PC-3 (cell line): ENCODE results near the gene MYO1H. TPM values are rescaled to one million over a fixed set of nuclear protein-coding genes. Genes with fewer than 3 reads are reported as not detected.

Source experiments
- ATAC-seq: fragments of 200-7000 bp; cut with Tn5 transposase; 2 replicates; pipeline ENCODE4 v1.9.1; 2020; ENCODE audit warnings: mild to moderate bottlenecking, moderate library complexity
- BruUV-seq: library from RNA; stranded (reverse); fragments of 400-500 nt; replicated peaks from 2 replicates; lab custom pipeline; 2021; lab: Mats Ljungman, UMichigan
- CTCF ChIA-PET: fragments of 300-600 bp; sonication (Branson Sonifier 250); formaldehyde crosslinking; loops from one replicate; lab custom pipeline; 2022; ENCODE audit warnings: antibody characterized with exemption; lab: Charles Lee
- POLR2A ChIA-PET: fragments of 300-600 bp; sonication (Branson Sonifier 250); formaldehyde crosslinking; loops from one replicate; lab custom pipeline; 2022; ENCODE audit warnings: antibody characterized with exemption; ENCODE audit not compliant: unreplicated experiment; lab: Charles Lee
- DNase-seq: peaks from one replicate; pipeline ENCODE4 v3.0.0-alpha.2; 2015
- H2AFZ ChIP-seq: fragments of 300-600 bp; sonication (generic); 2 replicates; pipeline ENCODE4 v1.6.0; 2016; ENCODE audit warnings: antibody characterized with exemption, low read length
- H3F3A ChIP-seq: fragments of 300-600 bp; sonication (generic); one replicate; pipeline ENCODE4 v1.6.0; 2017; ENCODE audit warnings: antibody characterized with exemption, low read length, control low read depth, mild to moderate bottlenecking; ENCODE audit not compliant: unreplicated experiment
- H3K27ac ChIP-seq: fragments of 300-600 bp; sonication (generic); 2 replicates; pipeline ENCODE4 v1.5.1; 2016; ENCODE audit warnings: mild to moderate bottlenecking, low read length
- H3K27me3 ChIP-seq: fragments of 300-600 bp; sonication (generic); 2 replicates; pipeline ENCODE4 v1.6.1; 2016; ENCODE audit warnings: low read length, mixed read lengths
- H3K36me3 ChIP-seq: fragments of 300-600 bp; sonication (generic); 2 replicates; pipeline ENCODE4 v1.6.1; 2016; ENCODE audit warnings: low read depth, mixed run types, low read length, mixed read lengths
- H3K4me1 ChIP-seq: fragments of 300-600 bp; sonication (generic); 2 replicates; pipeline ENCODE4 v1.5.1; 2016; ENCODE audit warnings: low read length; ENCODE audit not compliant: insufficient read depth
- H3K4me2 ChIP-seq: fragments of 300-600 bp; sonication (generic); 2 replicates; pipeline ENCODE4 v1.6.0; 2016; ENCODE audit warnings: low read length
- H3K4me3 ChIP-seq: fragments of 300-600 bp; sonication (generic); 2 replicates; pipeline ENCODE4 v1.5.1; 2016; ENCODE audit warnings: mild to moderate bottlenecking, low read length, mixed read lengths
- H3K79me2 ChIP-seq: fragments of 300-600 bp; sonication (generic); 2 replicates; pipeline ENCODE4 v1.6.1; 2017; ENCODE audit warnings: low read length, mixed read lengths
- H3K9ac ChIP-seq: fragments of 300-600 bp; sonication (generic); 2 replicates; pipeline ENCODE4 v1.6.0; 2016; ENCODE audit warnings: mild to moderate bottlenecking, low read length
- H3K9me2 ChIP-seq: fragments of 300-600 bp; sonication (generic); replicated peaks from 2 replicates; pipeline ENCODE4 v1.6.1; 2016; ENCODE audit warnings: mixed run types, low read length, mixed read lengths
- H3K9me3 ChIP-seq: fragments of 300-600 bp; sonication (generic); 2 replicates; pipeline ENCODE4 v1.6.1; 2016; ENCODE audit warnings: low read length, mixed read lengths
- H4K20me1 ChIP-seq: fragments of 300-600 bp; sonication (generic); 2 replicates; pipeline ENCODE4 v1.6.1; 2016; ENCODE audit warnings: low read length, mixed read lengths
- CTCF ChIP-seq: fragments of 300-600 bp; sonication (generic); conservative IDR thresholded peaks from 2 replicates; pipeline ENCODE4 v1.5.1; 2017; ENCODE audit warnings: antibody characterized with exemption, low read depth, mild to moderate bottlenecking, low read length
- EZH2 ChIP-seq: fragments of 300-600 bp; sonication (generic); IDR thresholded peaks from one replicate; pipeline ENCODE4 v1.6.1; 2017; ENCODE audit warnings: antibody characterized with exemption, mild to moderate bottlenecking, low read length; ENCODE audit not compliant: unreplicated experiment
- EZH2phosphoT487 ChIP-seq: fragments of 300-600 bp; sonication (generic); IDR thresholded peaks from 2 replicates; pipeline ENCODE4 v1.6.1; 2018; ENCODE audit warnings: mild to moderate bottlenecking, antibody characterized with exemption, low read length, borderline replicate concordance
- intact Hi-C: fragments of 100-400 bp; cut with micrococcal nuclease; formaldehyde crosslinking; loops from 2 replicates; pipeline ENCODE4 v1.9.0; 2023
- total RNA-seq: library from RNA; depleted of rRNA; stranded (reverse); fragments of >200 nt; gene quantifications from 2 replicates; pipeline ENCODE4 v1.2.3, GENCODE V29; 2014; rRNA removed

MYO1H gene
- total RNA-seq, 1 experiment from 2014 or later, result not detected

GRCh38 chr12:109495012-109495411, 147.3 kb downstream of the MYO1H start:
- Histone ChIP-seq H3K27me3 (no peaks in the 10 kb centered on the region), H3K4me3 (no peak overlapping the region), H3F3A (no peaks in the 10 kb centered on the region), H3K4me2 (no peak overlapping the region), H3K9me3 (no peaks in the 10 kb centered on the region), H3K9me2 (no peaks in the 10 kb centered on the region), H3K27ac (no peak overlapping the region), H3K9ac (no peak overlapping the region), H4K20me1 (no peaks in the 10 kb centered on the region), H2AFZ (no peak overlapping the region), H3K4me1 (no peaks in the 10 kb centered on the region), H3K36me3 (peaks cover 46% of the 10 kb centered on the region), H3K79me2 (no peaks in the 10 kb centered on the region)
- CTCF ChIA-PET, result interaction anchor here (0.6 to 1.7 kb wide), 3 partner anchors 9 to 67 kb away, joined by 3 to 8 read pairs (median 3); no protein-coding TSS in a partner anchor
- ATAC-seq, result no peak
- BruUV-seq, result no TSS peak
- TF ChIP-seq EZH2phosphoT487 (no peak), CTCF (no peak), EZH2 (no peak)
- no peak for DNase-seq
- POLR2A ChIA-PET, result no interaction called here
- intact Hi-C loops, result no loop called here

GRCh38 chr12:109496306-109496705, 148.6 kb downstream of the MYO1H start:
- H3F3A ChIP-seq, result no peaks in the 10 kb centered on the region
- H3K36me3 ChIP-seq, result peaks cover 40% of the 10 kb centered on the region
- TF ChIP-seq CTCF (no peak), EZH2phosphoT487 (no peak)
- no peaks in the 10 kb centered on the region for H3K9me3 ChIP-seq
- CTCF ChIA-PET, result no interaction called here
- H3K27ac ChIP-seq, result no peak overlapping the region
- POLR2A ChIA-PET, result no interaction called here
- no peaks in the 10 kb centered on the region for H3K4me1 ChIP-seq
- DNase-seq (no peak), ATAC-seq (no peak)
- no peaks in the 10 kb centered on the region for H3K79me2 ChIP-seq
- H3K9me2 ChIP-seq, result no peaks in the 10 kb centered on the region
- no peak overlapping the region for H2AFZ ChIP-seq
- intact Hi-C loops, result no loop called here
- no peak overlapping the region for H3K4me2 ChIP-seq
- H3K9ac ChIP-seq, result no peak overlapping the region
- BruUV-seq, result no TSS peak
- no peak overlapping the region for H3K4me3 ChIP-seq
- H3K27me3 ChIP-seq, result no peaks in the 10 kb centered on the region
- no peaks in the 10 kb centered on the region for H4K20me1 ChIP-seq

- Histone ChIP-seq H4K20me1 (no peaks in the 10 kb centered on the region), H3K9me2 (no peaks in the 10 kb centered on the region), H3K79me2 (no peaks in the 10 kb centered on the region), H3K27me3 (no peaks in the 10 kb centered on the region), H3K4me1 (no peaks in the 10 kb centered on the region), H3K27ac (no peak overlapping the region), H3K9ac (no peak overlapping the region), H3K4me3 (no peak overlapping the region), H3F3A (no peaks in the 10 kb centered on the region), H3K36me3 (peaks cover 34% of the 10 kb centered on the region), H3K4me2 (no peak overlapping the region), H3K9me3 (no peaks in the 10 kb centered on the region), H2AFZ (no peak overlapping the region)
- DNase-seq (no peak), ATAC-seq (no peak)
- ChIA-PET CTCF (interaction anchor here (0.6 kb wide), 1 partner anchor 65 kb away, joined by 3 read pairs; no protein-coding TSS in a partner anchor), POLR2A (no interaction called here)
- no TSS peak for BruUV-seq
- TF ChIP-seq EZH2 (no peak), EZH2phosphoT487 (no peak), CTCF (no peak)
- intact Hi-C loops, result no loop called here
These were observed 150.0 kb downstream of the MYO1H start for GRCh38 chr12:109497675-109498074.

Other genes with a start within 250 kb of the MYO1H start
- 21.7 and 22.6 TPM in 2 replicates for gene ACACB, start 231.3 kb upstream of the MYO1H start, total RNA-seq
- not detected in 2 replicates for gene FOXN4, start 38.6 kb upstream of the MYO1H start, total RNA-seq
- 42.3 and 58.1 TPM in 2 replicates for gene KCTD10, start 129.4 kb downstream of the MYO1H start, total RNA-seq
- gene UBE3B, start 129.7 kb downstream of the MYO1H start, total RNA-seq, result 25.7 and 35.6 TPM in 2 replicates
- 83.0 and 83.5 TPM in 2 replicates for gene MMAB, start 225.6 kb downstream of the MYO1H start, total RNA-seq
- gene MVK, start 225.9 kb downstream of the MYO1H start, total RNA-seq, result 47.8 and 52.2 TPM in 2 replicates